Measurements from ENCODE around the gene CA10. TPM values are rescaled to one million over a fixed set of nuclear protein-coding genes. Genes with fewer than 3 reads are reported as not detected.

CA10 gene
- total RNA-seq, 1 donor from 2014 or later = not detected

DNA sequence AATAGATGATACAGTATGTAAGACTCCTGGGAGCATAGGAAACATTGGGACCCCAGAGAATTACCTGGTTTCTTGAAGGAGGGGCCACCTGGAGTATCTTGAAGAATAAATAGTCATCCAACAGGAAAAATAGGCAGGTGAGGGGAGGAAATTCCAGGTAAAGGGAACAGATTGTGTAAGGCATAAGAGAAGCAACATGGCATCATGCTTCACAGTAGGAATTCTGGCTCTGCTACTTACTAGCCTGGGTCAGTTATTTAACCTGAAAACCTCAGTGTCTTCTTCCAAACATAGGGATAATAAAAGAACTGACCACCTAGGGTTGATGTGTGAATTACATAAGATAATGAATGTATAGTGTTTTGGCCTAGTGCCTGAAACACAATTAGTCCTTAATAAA is 122.1 kb downstream of the CA10 start:
- Mint-ChIP-seq H3K36me3 (ENCODE audit: low read depth) (no peaks in the 10 kb centered on the region), H3K27me3 (ENCODE audit: low read depth) (peaks cover 10% of the 10 kb centered on the region), H3K4me3 (ENCODE audit: unreplicated experiment) (no peak overlapping the region), H3K9me3 (ENCODE audit: low read depth) (no peaks in the 10 kb centered on the region), H3K4me1 (ENCODE audit: low read depth) (no peaks in the 10 kb centered on the region), H3K27ac (ENCODE audit: unreplicated experiment) (no peak overlapping the region)
- TF ChIP-seq, protein P1, sequence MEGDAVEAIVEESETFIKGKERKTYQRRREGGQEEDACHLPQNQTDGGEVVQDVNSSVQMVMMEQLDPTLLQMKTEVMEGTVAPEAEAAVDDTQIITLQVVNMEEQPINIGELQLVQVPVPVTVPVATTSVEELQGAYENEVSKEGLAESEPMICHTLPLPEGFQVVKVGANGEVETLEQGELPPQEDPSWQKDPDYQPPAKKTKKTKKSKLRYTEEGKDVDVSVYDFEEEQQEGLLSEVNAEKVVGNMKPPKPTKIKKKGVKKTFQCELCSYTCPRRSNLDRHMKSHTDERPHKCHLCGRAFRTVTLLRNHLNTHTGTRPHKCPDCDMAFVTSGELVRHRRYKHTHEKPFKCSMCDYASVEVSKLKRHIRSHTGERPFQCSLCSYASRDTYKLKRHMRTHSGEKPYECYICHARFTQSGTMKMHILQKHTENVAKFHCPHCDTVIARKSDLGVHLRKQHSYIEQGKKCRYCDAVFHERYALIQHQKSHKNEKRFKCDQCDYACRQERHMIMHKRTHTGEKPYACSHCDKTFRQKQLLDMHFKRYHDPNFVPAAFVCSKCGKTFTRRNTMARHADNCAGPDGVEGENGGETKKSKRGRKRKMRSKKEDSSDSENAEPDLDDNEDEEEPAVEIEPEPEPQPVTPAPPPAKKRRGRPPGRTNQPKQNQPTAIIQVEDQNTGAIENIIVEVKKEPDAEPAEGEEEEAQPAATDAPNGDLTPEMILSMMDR (IDR thresholded peaks at IDR 0.05) = no peak
- DNase-seq (ENCODE audit: low spot score) = no peak

DNA sequence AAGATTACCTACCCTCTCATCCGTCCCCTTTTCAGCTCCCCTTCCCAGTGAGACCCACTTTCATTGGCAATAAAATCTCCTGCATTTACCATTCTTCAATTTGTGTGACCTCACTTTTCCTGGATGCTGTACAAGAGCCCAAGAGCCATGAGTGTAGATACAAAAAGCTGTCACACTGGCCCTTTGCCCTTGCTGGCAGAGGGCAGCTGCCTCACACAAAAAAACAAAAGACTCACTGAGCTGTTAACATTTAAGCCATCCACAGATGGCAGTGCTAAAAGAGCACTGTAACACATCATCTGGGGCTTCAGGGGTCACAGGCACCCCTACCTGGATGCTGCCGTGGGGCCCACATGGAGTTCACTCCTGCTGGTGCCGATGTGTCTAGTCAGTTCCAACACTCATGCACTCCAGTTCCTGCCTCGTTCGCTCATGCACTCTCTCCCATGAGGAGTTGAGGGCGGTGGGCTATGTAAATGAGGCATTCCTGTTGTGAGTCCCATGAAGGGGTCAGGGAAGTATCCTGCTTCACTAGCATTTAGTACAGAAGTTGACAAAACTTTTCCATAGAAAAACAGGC is 123.1 kb downstream of the CA10 start:
- peak; percentile 57 for DNase-seq (ENCODE audit: low spot score)
- no peaks in the 10 kb centered on the region for H3K9me3 Mint-ChIP-seq (ENCODE audit: low read depth)
- H3K27ac Mint-ChIP-seq (ENCODE audit: unreplicated experiment) = no peak overlapping the region
- no peaks in the 10 kb centered on the region for H3K36me3 Mint-ChIP-seq (ENCODE audit: low read depth)
- no peaks in the 10 kb centered on the region for H3K4me1 Mint-ChIP-seq (ENCODE audit: low read depth)
- H3K27me3 Mint-ChIP-seq (ENCODE audit: low read depth) = peaks cover 10% of the 10 kb centered on the region
- TF ChIP-seq, protein P1 (IDR thresholded peaks at IDR 0.05) = no peak
- no peak overlapping the region for H3K4me3 Mint-ChIP-seq (ENCODE audit: unreplicated experiment)

DNA sequence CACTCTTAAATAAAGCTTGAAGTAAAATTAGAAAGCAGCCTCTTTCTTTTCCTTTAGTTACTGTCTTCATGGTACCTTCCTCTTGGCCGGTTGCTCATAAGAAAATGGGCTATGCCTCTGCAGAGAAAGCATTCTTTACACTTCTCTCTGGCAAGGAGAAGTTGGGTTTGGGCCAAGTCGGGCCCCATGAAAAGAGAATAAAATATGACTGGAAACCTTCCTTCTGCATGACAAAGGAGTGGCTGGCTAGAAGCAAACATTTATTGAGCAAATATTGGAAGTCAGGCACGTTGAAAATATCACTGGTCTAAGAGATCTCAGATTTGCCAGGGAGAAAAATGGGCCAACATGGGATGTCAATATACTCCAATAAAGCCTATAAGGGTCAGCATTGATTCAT is 126.1 kb downstream of the CA10 start:
- Mint-ChIP-seq H3K36me3 (ENCODE audit: low read depth) (no peaks in the 10 kb centered on the region), H3K9me3 (ENCODE audit: low read depth) (peaks cover 3% of the 10 kb centered on the region), H3K4me1 (ENCODE audit: low read depth) (peaks cover 11% of the 10 kb centered on the region), H3K27me3 (ENCODE audit: low read depth) (peaks cover 4% of the 10 kb centered on the region), H3K27ac (ENCODE audit: unreplicated experiment) (no peak overlapping the region), H3K4me3 (ENCODE audit: unreplicated experiment) (no peak overlapping the region)
- TF ChIP-seq, protein P1 (IDR thresholded peaks at IDR 0.05) = no peak
- DNase-seq (ENCODE audit: low spot score) = no peak

DNA sequence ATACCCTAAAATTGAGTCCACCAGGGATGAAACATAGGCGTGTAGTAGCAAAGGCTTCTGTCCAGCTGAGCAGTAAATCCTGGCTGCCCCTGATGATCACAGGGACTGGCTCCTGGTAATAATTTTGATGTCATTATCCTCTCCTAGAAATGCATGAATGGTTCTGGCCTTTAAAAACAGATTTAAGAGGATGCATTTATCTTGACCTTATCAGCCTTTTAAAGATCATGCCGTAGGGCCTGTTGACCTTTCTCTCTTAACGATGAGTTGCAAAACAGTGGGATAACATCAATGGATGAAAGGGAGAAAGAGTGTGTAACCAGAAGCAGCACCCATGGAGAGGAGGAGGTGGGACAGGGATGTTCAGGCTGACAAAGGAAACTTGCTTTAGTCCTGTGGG is 128.5 kb downstream of the CA10 start:
- Mint-ChIP-seq H3K9me3 (ENCODE audit: low read depth) (peaks cover 3% of the 10 kb centered on the region), H3K27ac (ENCODE audit: unreplicated experiment) (no peak overlapping the region), H3K4me3 (ENCODE audit: unreplicated experiment) (no peak overlapping the region), H3K36me3 (ENCODE audit: low read depth) (no peaks in the 10 kb centered on the region), H3K27me3 (ENCODE audit: low read depth) (no peaks in the 10 kb centered on the region), H3K4me1 (ENCODE audit: low read depth) (peaks cover 34% of the 10 kb centered on the region)
- no peak for DNase-seq (ENCODE audit: low spot score)
- TF ChIP-seq, protein P1 (IDR thresholded peaks at IDR 0.05) = no peak

DNA sequence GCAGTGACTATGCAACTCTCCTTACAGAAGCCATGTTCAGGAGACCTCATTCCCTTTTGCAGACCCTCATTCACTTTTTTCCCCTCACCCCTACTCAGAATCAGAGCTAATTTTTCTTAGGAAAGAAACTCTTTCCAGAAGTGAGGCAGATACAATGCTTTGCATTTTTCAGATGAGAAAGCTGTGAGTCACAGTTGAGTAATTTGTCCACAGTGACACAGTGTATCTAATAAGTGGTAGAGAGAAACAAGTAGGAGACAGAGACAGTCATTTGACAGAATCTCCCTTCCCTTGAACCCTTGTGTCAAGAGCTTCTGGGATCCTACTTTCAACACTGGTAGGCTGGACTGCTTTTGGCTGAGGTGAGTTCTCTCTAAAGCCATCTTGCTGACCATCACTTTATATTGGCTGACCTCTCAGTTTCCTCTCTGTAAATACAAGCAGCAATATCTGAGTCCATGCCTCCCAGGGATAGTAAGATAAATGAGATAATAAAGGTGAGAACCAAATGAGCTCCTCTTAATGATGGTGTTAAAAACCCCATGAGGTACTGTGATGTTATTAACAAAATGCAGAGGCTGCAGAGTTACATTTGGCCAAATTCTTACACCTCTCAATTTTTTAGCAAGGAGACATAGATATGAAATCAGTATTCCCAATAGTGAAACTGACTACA is 130.8 kb downstream of the CA10 start:
- Mint-ChIP-seq H3K27ac (ENCODE audit: unreplicated experiment) (peak overlapping the region; percentile 85), H3K4me3 (ENCODE audit: unreplicated experiment) (no peak overlapping the region), H3K27me3 (ENCODE audit: low read depth) (no peaks in the 10 kb centered on the region), H3K9me3 (ENCODE audit: low read depth) (peaks cover 7% of the 10 kb centered on the region), H3K36me3 (ENCODE audit: low read depth) (no peaks in the 10 kb centered on the region), H3K4me1 (ENCODE audit: low read depth) (peaks cover 45% of the 10 kb centered on the region)
- DNase-seq (ENCODE audit: low spot score) = no peak
- TF ChIP-seq, protein P1 (IDR thresholded peaks at IDR 0.05) = no peak

Data from chondrocyte (in vitro differentiated cells).